ENCODE results near the gene C19orf67. TPM values are rescaled to one million over a fixed set of nuclear protein-coding genes. Genes with fewer than 3 reads are reported as not detected.

C19orf67 gene
- total RNA-seq = under 1 TPM in 3 of 5 donors, not detected in 2; 0.53 to 0.98 (median 0.58) TPM
- total RNA-seq (2013) = not detected
- total RNA-seq = 0 to 0.64 (median 0.11) reads per million in 29 experiments

DNA sequence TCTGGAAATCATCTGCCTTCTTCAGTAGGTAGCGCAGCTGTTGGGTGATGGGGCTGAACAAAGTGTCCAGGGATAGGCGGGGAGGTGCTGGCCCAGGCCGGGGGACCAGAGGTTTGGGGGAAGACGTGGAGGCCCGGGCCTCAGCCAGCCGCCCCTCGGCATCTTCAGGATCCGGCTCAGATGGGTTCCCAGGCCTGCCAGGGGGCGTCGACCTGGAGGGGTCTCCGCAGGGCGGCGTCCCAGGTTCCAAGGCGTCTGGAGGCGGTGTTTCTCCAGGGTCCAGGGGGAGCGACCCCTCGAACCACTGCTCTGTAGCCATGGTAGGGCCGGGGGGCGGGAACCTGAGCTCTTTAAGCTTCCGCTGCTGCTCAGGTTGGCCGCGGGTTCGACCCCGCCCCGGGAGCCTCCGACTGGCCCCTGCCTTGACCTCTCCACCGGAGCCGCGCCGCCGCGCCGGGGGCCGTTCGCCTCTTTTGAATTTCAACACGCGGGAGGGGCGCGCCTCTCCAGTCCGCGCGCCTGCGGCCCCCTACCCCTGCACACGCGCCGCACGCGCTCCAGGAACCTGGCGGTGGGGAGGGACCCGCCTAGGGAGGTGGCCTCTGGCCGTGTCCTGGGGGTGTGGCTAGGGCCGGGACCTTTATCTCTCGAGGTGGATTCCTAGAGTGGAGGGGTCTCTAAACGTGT lies at the start of gene C19orf67:
C19orf67 (minus strand) TSS at position 475 of the 687 bp plus-strand sequence; CDS start at position 319, 156 bp downstream.
- Histone ChIP-seq H3K4me1 (ENCODE audit: control insufficient read depth in 1 of 2, extremely low read depth in 1 of 2, insufficient read depth in 2 of 2, low read length in 2 of 2) (peaks cover 9 to 27% of the 10 kb centered on the region in 2 experiments), H3K27ac (ENCODE audit: low read length) (no peak within 1 kb of the TSS), H3K9me3 (no peaks in the 10 kb centered on the region), H3K4me3 (ENCODE audit: control insufficient read depth in 1 of 2, extremely low read depth in 1 of 2, low read length in 1 of 2) (no peak within 1 kb of the TSS), H3K36me3 (ENCODE audit: control insufficient read depth in 2 of 2, extremely low read depth in 1 of 2, insufficient read depth in 1 of 2, low read length in 1 of 2) (peaks cover 6% of the 10 kb centered on the region in 2 donors), H3K27me3 (replicated peaks in 1 of 2; ENCODE audit: control insufficient read depth in 2 of 2, extremely low read depth in 1 of 2, insufficient read depth in 2 of 2, low read length in 1 of 2) (no peaks in the 10 kb centered on the region)
- Mint-ChIP-seq H3K4me3 (no peak within 1 kb of the TSS), H3K27ac (peak within 1 kb of the TSS; percentile 11 to 55), H3K9me3 (no peaks in the 10 kb centered on the region), H3K4me1 (peaks cover 20 to 28% (median 27%) of the 10 kb centered on the region in 3 donors), H3K27me3 (no peaks in the 10 kb centered on the region), H3K36me3 (peaks cover 10% of the 10 kb centered on the region)
- POLR2A ChIA-PET = interaction anchor here in 1 of 2 donors (0.6 kb wide), 1 partner anchor 9 kb away, joined by 5 read pairs; no protein-coding TSS in a partner anchor
- WGBS (ENCODE audit: insufficient coverage) = 92% methylated on average over 49 of the region's 54 CpGs
- ATAC-seq (replicated peaks in 1 of 4) (no peak), DNase-seq (no peak)
- CTCF ChIA-PET = interaction anchor here in 1 of 2 donors (0.6 kb wide), 1 partner anchor 199 kb away, joined by 7 read pairs; no protein-coding TSS in a partner anchor

DNA sequence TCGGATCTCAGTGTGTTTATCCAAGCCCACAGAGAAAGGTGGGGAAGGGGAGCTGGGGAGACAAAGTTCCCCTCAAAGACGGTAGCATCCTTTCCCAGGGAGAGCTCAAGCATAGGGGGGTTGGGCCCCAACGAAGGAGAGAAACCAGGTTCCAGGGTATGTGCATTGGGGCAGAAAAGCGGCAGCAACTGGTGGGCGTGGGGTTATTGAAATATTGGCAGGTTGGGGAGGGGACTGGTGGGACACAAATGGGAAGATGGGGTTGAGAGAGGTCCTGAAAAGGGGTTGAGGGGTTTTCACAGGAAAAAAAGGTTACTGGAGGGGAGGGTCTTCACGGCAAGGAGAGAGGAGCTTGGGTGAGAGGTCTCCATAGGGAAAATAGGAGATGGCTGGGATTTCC lies 49.8 kb upstream of the C19orf67 start:
- no peaks in the 10 kb centered on the region for H3K9me3 ChIP-seq
- ATAC-seq (replicated peaks in 1 of 4) = no peak
- no peak for DNase-seq
- ChIA-PET POLR2A (no interaction called here), CTCF (interaction anchor here (0.7 to 1.3 kb wide), 5 partner anchors 21 to 537 kb away, joined by 4 to 8 read pairs (median 6); no protein-coding TSS in a partner anchor)
- WGBS (ENCODE audit: insufficient coverage) = 31% methylated on average over 6 of the region's 6 CpGs
- no peak overlapping the region for H3K4me3 ChIP-seq (ENCODE audit: control insufficient read depth in 1 of 2, extremely low read depth in 1 of 2, low read length in 1 of 2)
- no peak overlapping the region for H3K27ac ChIP-seq (ENCODE audit: low read length)
- H3K27me3 ChIP-seq (replicated peaks in 1 of 2; ENCODE audit: control insufficient read depth in 2 of 2, extremely low read depth in 1 of 2, insufficient read depth in 2 of 2, low read length in 1 of 2) = no peaks in the 10 kb centered on the region
- Mint-ChIP-seq H3K27ac (peak overlapping the region in 1 of 2 donors; percentile 77), H3K27me3 (no peaks in the 10 kb centered on the region), H3K4me3 (peak overlapping the region; percentile 75 to 82 (median 76)), H3K36me3 (peaks cover 4% of the 10 kb centered on the region), H3K9me3 (no peaks in the 10 kb centered on the region), H3K4me1 (peaks cover 20 to 28% (median 25%) of the 10 kb centered on the region in 3 donors)
- H3K36me3 ChIP-seq (ENCODE audit: control insufficient read depth in 2 of 2, extremely low read depth in 1 of 2, insufficient read depth in 1 of 2, low read length in 1 of 2) = peaks cover 0 to 6% of the 10 kb centered on the region in 2 donors
- H3K4me1 ChIP-seq (ENCODE audit: control insufficient read depth in 1 of 2, extremely low read depth in 1 of 2, insufficient read depth in 2 of 2, low read length in 2 of 2) = peaks cover 0 to 33% of the 10 kb centered on the region in 2 experiments

DNA sequence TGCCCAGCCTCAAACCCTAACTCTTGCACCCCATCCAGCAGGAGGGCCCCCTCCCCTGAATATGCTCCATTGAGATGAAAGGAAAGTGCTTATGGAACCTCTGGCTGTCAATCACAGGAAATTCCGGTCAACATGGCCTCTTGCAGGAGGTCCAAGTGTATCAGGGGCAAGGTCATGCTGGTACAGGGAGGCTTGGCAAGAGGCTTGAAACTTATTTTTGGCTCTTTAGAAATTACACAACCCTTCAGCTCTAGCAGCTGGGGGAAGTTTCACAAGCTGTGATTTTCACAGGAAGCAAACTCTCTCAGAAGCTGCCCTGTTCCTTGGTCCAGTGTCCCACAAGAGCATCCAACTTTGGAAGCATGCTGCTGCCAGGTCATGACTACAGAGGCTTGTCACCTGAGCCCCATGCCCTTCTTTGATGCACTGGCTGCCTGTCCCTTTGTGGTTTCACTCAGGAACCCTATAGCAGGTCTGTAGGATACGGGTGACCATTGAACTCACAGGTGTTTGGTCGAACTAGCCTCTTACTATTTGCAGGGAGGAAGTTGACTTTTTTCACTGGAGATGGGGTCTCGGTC lies 42.4 kb upstream of the C19orf67 start:
- Mint-ChIP-seq H3K4me1 (no peaks in the 10 kb centered on the region), H3K27ac (no peak overlapping the region), H3K36me3 (no peaks in the 10 kb centered on the region), H3K9me3 (no peaks in the 10 kb centered on the region), H3K4me3 (no peak overlapping the region), H3K27me3 (no peaks in the 10 kb centered on the region)
- Histone ChIP-seq H3K27ac (ENCODE audit: low read length) (no peak overlapping the region), H3K36me3 (ENCODE audit: control insufficient read depth in 2 of 2, extremely low read depth in 1 of 2, insufficient read depth in 1 of 2, low read length in 1 of 2) (no peaks in the 10 kb centered on the region), H3K9me3 (no peaks in the 10 kb centered on the region), H3K4me1 (ENCODE audit: control insufficient read depth in 1 of 2, extremely low read depth in 1 of 2, insufficient read depth in 2 of 2, low read length in 2 of 2) (no peaks in the 10 kb centered on the region), H3K27me3 (replicated peaks in 1 of 2; ENCODE audit: control insufficient read depth in 2 of 2, extremely low read depth in 1 of 2, insufficient read depth in 2 of 2, low read length in 1 of 2) (no peaks in the 10 kb centered on the region), H3K4me3 (ENCODE audit: control insufficient read depth in 1 of 2, extremely low read depth in 1 of 2, low read length in 1 of 2) (no peak overlapping the region)
- ATAC-seq (replicated peaks in 1 of 4) (no peak), DNase-seq (no peak)
- CTCF ChIA-PET = no interaction called here
- POLR2A ChIA-PET = no interaction called here
- 100% methylated on average over 1 of the region's 4 CpGs for WGBS (ENCODE audit: insufficient coverage)

DNA sequence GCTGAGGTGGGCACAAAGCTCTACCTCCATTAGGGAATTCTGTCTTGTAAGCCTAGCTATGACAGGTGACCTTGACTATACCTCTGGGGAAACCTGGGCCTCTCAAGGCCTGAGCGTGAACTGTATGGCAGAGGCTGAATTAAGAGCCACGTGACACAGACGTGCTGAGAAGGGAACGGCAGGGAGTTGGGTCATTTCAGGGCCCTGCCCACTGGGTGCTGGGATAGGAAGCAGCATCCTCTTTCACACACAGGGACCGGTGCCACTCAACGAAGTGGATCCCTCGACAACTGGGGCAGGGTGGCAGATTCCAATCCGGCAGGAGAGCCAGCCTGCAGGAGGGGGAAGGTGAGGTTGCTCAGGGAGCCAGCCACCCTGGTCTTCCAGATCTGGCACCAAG lies 41.6 kb upstream of the C19orf67 start:
- no peaks in the 10 kb centered on the region for H3K36me3 ChIP-seq (ENCODE audit: control insufficient read depth in 2 of 2, extremely low read depth in 1 of 2, insufficient read depth in 1 of 2, low read length in 1 of 2)
- H3K36me3 Mint-ChIP-seq = no peaks in the 10 kb centered on the region
- WGBS (ENCODE audit: insufficient coverage) = 90% methylated on average over 5 of the region's 8 CpGs
- H3K9me3 Mint-ChIP-seq = no peaks in the 10 kb centered on the region
- no peak overlapping the region for H3K27ac Mint-ChIP-seq
- no peaks in the 10 kb centered on the region for H3K27me3 Mint-ChIP-seq
- ATAC-seq (replicated peaks in 1 of 4) (no peak), DNase-seq (no peak)
- no peaks in the 10 kb centered on the region for H3K4me1 Mint-ChIP-seq
- no peaks in the 10 kb centered on the region for H3K27me3 ChIP-seq (replicated peaks in 1 of 2; ENCODE audit: control insufficient read depth in 2 of 2, extremely low read depth in 1 of 2, insufficient read depth in 2 of 2, low read length in 1 of 2)
- no peak overlapping the region for H3K4me3 Mint-ChIP-seq
- CTCF ChIA-PET = no interaction called here
- H3K27ac ChIP-seq (ENCODE audit: low read length) = no peak overlapping the region
- no peak overlapping the region for H3K4me3 ChIP-seq (ENCODE audit: control insufficient read depth in 1 of 2, extremely low read depth in 1 of 2, low read length in 1 of 2)
- H3K9me3 ChIP-seq = no peaks in the 10 kb centered on the region
- H3K4me1 ChIP-seq (ENCODE audit: control insufficient read depth in 1 of 2, extremely low read depth in 1 of 2, insufficient read depth in 2 of 2, low read length in 2 of 2) = no peaks in the 10 kb centered on the region
- POLR2A ChIA-PET = no interaction called here

DNA sequence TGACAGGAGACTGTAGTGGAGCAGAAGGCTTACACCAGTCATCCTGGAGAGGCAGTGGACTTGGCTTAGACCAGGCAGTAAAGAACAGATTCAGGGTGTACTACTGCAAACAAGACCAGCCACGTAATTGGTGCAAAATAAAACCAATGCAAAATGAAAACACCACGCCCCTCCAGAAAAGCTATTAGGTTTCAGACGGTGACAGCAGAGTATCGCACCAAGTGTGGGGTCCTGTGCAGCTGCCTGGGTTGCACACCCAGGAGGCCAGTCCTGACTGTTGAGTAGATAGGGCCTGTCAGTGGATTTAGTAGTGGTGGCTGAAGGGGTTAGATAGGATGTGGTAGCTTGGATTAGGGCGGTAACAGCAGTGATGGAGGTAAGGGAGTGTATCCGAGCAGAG lies 37.3 kb upstream of the C19orf67 start:
- ChIA-PET POLR2A (interaction anchor here in 1 of 2 donors (0.6 kb wide), 1 partner anchor 356 kb away, joined by 3 read pairs; no protein-coding TSS in a partner anchor), CTCF (no interaction called here)
- Mint-ChIP-seq H3K27ac (no peak overlapping the region), H3K9me3 (no peaks in the 10 kb centered on the region), H3K4me1 (peaks cover 8 to 10% (median 9%) of the 10 kb centered on the region in 3 donors), H3K27me3 (no peaks in the 10 kb centered on the region), H3K4me3 (no peak overlapping the region), H3K36me3 (no peaks in the 10 kb centered on the region)
- no peaks in the 10 kb centered on the region for H3K27me3 ChIP-seq (replicated peaks in 1 of 2; ENCODE audit: control insufficient read depth in 2 of 2, extremely low read depth in 1 of 2, insufficient read depth in 2 of 2, low read length in 1 of 2)
- no peak overlapping the region for H3K4me3 ChIP-seq (ENCODE audit: control insufficient read depth in 1 of 2, extremely low read depth in 1 of 2, low read length in 1 of 2)
- ATAC-seq (replicated peaks in 1 of 4) = no peak
- peaks cover 2 to 9% of the 10 kb centered on the region in 2 experiments for H3K4me1 ChIP-seq (ENCODE audit: control insufficient read depth in 1 of 2, extremely low read depth in 1 of 2, insufficient read depth in 2 of 2, low read length in 2 of 2)
- H3K36me3 ChIP-seq (ENCODE audit: control insufficient read depth in 2 of 2, extremely low read depth in 1 of 2, insufficient read depth in 1 of 2, low read length in 1 of 2) = no peaks in the 10 kb centered on the region
- H3K27ac ChIP-seq (ENCODE audit: low read length) = no peak overlapping the region
- no peak for DNase-seq
- no peaks in the 10 kb centered on the region for H3K9me3 ChIP-seq
- WGBS (ENCODE audit: insufficient coverage) = 96% methylated on average over 4 of the region's 6 CpGs

DNA sequence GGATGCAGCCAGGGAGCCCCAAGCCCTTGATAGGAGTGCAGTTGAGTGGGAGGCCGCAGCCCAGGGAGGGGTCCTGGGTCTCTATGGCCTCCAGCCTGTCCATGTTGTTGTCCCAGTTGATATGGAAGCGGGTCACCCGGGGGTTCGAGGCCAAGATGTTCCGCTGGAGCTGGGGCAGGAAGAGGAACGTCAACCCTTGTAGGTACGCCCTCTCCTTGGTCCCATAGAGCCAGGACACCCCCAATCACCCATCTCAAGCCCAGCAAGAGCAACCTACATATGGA lies 34.9 kb upstream of the C19orf67 start:
- no peaks in the 10 kb centered on the region for H3K36me3 ChIP-seq (ENCODE audit: control insufficient read depth in 2 of 2, extremely low read depth in 1 of 2, insufficient read depth in 1 of 2, low read length in 1 of 2)
- Mint-ChIP-seq H3K36me3 (no peaks in the 10 kb centered on the region), H3K4me3 (no peak overlapping the region), H3K27ac (no peak overlapping the region), H3K9me3 (no peaks in the 10 kb centered on the region), H3K27me3 (no peaks in the 10 kb centered on the region), H3K4me1 (peaks cover 23 to 28% (median 26%) of the 10 kb centered on the region in 3 donors)
- H3K4me3 ChIP-seq (ENCODE audit: control insufficient read depth in 1 of 2, extremely low read depth in 1 of 2, low read length in 1 of 2) = no peak overlapping the region
- WGBS (ENCODE audit: insufficient coverage) = 100% methylated on average over 1 of the region's 7 CpGs
- ChIA-PET POLR2A (no interaction called here), CTCF (no interaction called here)
- no peak overlapping the region for H3K27ac ChIP-seq (ENCODE audit: low read length)
- H3K4me1 ChIP-seq (ENCODE audit: control insufficient read depth in 1 of 2, extremely low read depth in 1 of 2, insufficient read depth in 2 of 2, low read length in 2 of 2) = peaks cover 15 to 28% of the 10 kb centered on the region in 2 experiments
- ATAC-seq (replicated peaks in 1 of 4) = no peak
- DNase-seq = no peak
- no peaks in the 10 kb centered on the region for H3K9me3 ChIP-seq
- no peaks in the 10 kb centered on the region for H3K27me3 ChIP-seq (replicated peaks in 1 of 2; ENCODE audit: control insufficient read depth in 2 of 2, extremely low read depth in 1 of 2, insufficient read depth in 2 of 2, low read length in 1 of 2)
